Osteoblast (primary cell): ENCODE data around the gene VRK3. TPM values are rescaled to one million over a fixed set of nuclear protein-coding genes. Genes with fewer than 3 reads are reported as not detected.

Experiments used
- DNase-seq: peaks from one replicate; pipeline ENCODE4 v3.0.0; 2011; ENCODE audit warnings: low spot score, mixed read lengths; ENCODE audit not compliant: insufficient read length; ENCODE audit errors: missing footprints
- H2AFZ ChIP-seq: 2 replicates; pipeline ENCODE4 v1.6.0; 2011; ENCODE audit warnings: mild to moderate bottlenecking, low read length
- H3K27ac ChIP-seq: 2 replicates; pipeline ENCODE4 v1.5.1; 2011; ENCODE audit warnings: mild to moderate bottlenecking, low read depth, low read length, moderate library complexity
- H3K27me3 ChIP-seq: 2 replicates; pipeline ENCODE4 v1.6.0; 2012; ENCODE audit warnings: mild to moderate bottlenecking, control low read depth, inconsistent platforms, low read length, moderate library complexity; ENCODE audit not compliant: insufficient read depth
- H3K36me3 ChIP-seq: 2 replicates; pipeline ENCODE4 v1.5.1; 2011; ENCODE audit warnings: mild to moderate bottlenecking, low read length, control low read depth, moderate library complexity; ENCODE audit not compliant: insufficient read depth
- H3K4me1 ChIP-seq: 2 replicates; pipeline ENCODE4 v1.5.1; 2011; ENCODE audit warnings: mild to moderate bottlenecking, low read length, control low read depth, moderate library complexity; ENCODE audit not compliant: insufficient read depth
- H3K4me2 ChIP-seq: 2 replicates; pipeline ENCODE4 v1.6.0; 2011; ENCODE audit warnings: mild to moderate bottlenecking, low read length; ENCODE audit not compliant: insufficient read depth
- H3K4me3 ChIP-seq: fragments of 200-600 bp; sonication (generic); 3 replicates; pipeline ENCODE4 v1.5.1; 2012; ENCODE audit warnings: mild to moderate bottlenecking, low read length, inconsistent platforms; ENCODE audit not compliant: insufficient read depth
- H3K79me2 ChIP-seq: 2 replicates; pipeline ENCODE4 v1.6.0; 2012; ENCODE audit warnings: mild to moderate bottlenecking, low read length, control low read depth, inconsistent platforms; ENCODE audit not compliant: insufficient read depth
- H3K9me3 ChIP-seq: 2 replicates; pipeline ENCODE4 v1.5.1; 2011; ENCODE audit warnings: low read depth, low read length, control low read depth
- H4K20me1 ChIP-seq: 2 replicates; pipeline ENCODE4 v1.6.0; 2012; ENCODE audit warnings: mild to moderate bottlenecking, low read length, control low read depth; ENCODE audit not compliant: insufficient read depth
- total RNA-seq: library from RNA; depleted of rRNA; stranded (reverse); fragments of >200 nt; gene quantifications from 2 replicates; pipeline ENCODE4 v1.2.3, GENCODE V29; 2012
- TF ChIP-seq, protein P1 (sequence below): IDR thresholded peaks from 2 replicates; pipeline ENCODE4 v1.5.1; 2011; ENCODE audit warnings: mild to moderate bottlenecking, low read depth, low read length, moderate library complexity; ENCODE audit errors: extremely low read depth

Gene VRK3
- total RNA-seq, 1 donor = 24.2 TPM

- Histone ChIP-seq H2AFZ (no peak overlapping the region), H3K27ac (no peak overlapping the region), H4K20me1 (peaks cover 2% of the 10 kb centered on the region), H3K4me3 (no peak overlapping the region), H3K36me3 (peaks cover 83% of the 10 kb centered on the region), H3K27me3 (no peaks in the 10 kb centered on the region), H3K4me2 (no peak overlapping the region), H3K9me3 (peaks cover 47% of the 10 kb centered on the region), H3K79me2 (no peaks in the 10 kb centered on the region), H3K4me1 (no peaks in the 10 kb centered on the region)
- TF ChIP-seq, protein P1, sequence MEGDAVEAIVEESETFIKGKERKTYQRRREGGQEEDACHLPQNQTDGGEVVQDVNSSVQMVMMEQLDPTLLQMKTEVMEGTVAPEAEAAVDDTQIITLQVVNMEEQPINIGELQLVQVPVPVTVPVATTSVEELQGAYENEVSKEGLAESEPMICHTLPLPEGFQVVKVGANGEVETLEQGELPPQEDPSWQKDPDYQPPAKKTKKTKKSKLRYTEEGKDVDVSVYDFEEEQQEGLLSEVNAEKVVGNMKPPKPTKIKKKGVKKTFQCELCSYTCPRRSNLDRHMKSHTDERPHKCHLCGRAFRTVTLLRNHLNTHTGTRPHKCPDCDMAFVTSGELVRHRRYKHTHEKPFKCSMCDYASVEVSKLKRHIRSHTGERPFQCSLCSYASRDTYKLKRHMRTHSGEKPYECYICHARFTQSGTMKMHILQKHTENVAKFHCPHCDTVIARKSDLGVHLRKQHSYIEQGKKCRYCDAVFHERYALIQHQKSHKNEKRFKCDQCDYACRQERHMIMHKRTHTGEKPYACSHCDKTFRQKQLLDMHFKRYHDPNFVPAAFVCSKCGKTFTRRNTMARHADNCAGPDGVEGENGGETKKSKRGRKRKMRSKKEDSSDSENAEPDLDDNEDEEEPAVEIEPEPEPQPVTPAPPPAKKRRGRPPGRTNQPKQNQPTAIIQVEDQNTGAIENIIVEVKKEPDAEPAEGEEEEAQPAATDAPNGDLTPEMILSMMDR = no peak
- DNase-seq = no peak
These were observed 17.3 kb upstream of the VRK3 start for GRCh38 chr19:50042363-50043024.

DNA sequence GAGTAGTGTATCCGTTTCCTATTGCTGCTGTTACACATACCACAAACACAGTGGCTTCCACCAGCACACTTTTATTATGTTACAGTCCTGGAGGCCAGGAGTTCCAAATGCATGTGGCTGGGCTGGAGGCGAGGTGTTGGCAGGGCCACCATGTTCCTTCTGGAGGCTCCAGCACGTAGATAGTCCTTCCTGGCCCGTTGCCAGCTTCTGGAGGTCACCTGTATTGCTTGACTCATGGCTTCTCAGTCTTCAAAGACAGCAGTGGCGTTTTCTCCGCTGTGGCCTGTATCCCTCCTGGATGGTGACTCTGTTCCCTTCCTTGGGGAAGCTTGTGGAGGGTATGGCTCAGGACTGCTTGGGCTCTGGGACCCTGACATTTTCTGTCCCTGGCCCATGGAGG lies 15.8 kb upstream of the VRK3 start:
- DNase-seq = no peak
- TF ChIP-seq, protein P1 = no peak
- H3K4me2 ChIP-seq = no peak overlapping the region
- H3K9me3 ChIP-seq = peaks cover 33% of the 10 kb centered on the region
- no peak overlapping the region for H2AFZ ChIP-seq
- H3K79me2 ChIP-seq = peaks cover 3% of the 10 kb centered on the region
- no peak overlapping the region for H3K27ac ChIP-seq
- no peak overlapping the region for H3K4me3 ChIP-seq
- H3K36me3 ChIP-seq = peaks cover 75% of the 10 kb centered on the region
- H3K4me1 ChIP-seq = no peaks in the 10 kb centered on the region
- H4K20me1 ChIP-seq = peaks cover 6% of the 10 kb centered on the region
- no peaks in the 10 kb centered on the region for H3K27me3 ChIP-seq

GRCh38 chr19:50039968-50040367 lies 14.8 kb upstream of the VRK3 start:
- Histone ChIP-seq H3K36me3 (peaks cover 65% of the 10 kb centered on the region), H2AFZ (no peak overlapping the region), H3K4me2 (no peak overlapping the region), H3K27ac (no peak overlapping the region), H3K27me3 (no peaks in the 10 kb centered on the region), H4K20me1 (peaks cover 6% of the 10 kb centered on the region), H3K4me3 (no peak overlapping the region), H3K9me3 (peaks cover 24% of the 10 kb centered on the region), H3K4me1 (no peaks in the 10 kb centered on the region), H3K79me2 (peaks cover 3% of the 10 kb centered on the region)
- peak; percentile 9 for DNase-seq
- TF ChIP-seq, protein P1 = no peak

GRCh38 chr19:50036908-50037307 lies 11.7 kb upstream of the VRK3 start:
- no peaks in the 10 kb centered on the region for H3K27me3 ChIP-seq
- peaks cover 6% of the 10 kb centered on the region for H4K20me1 ChIP-seq
- TF ChIP-seq, protein P1 = no peak
- H3K4me2 ChIP-seq = no peak overlapping the region
- H3K36me3 ChIP-seq = peaks cover 44% of the 10 kb centered on the region
- peaks cover 3% of the 10 kb centered on the region for H3K9me3 ChIP-seq
- H3K4me3 ChIP-seq = no peak overlapping the region
- H3K79me2 ChIP-seq = peaks cover 11% of the 10 kb centered on the region
- DNase-seq = no peak
- H3K4me1 ChIP-seq = no peaks in the 10 kb centered on the region
- no peak overlapping the region for H3K27ac ChIP-seq
- H2AFZ ChIP-seq = no peak overlapping the region
